Effector CD4-positive, alpha-beta T cell (primary cell): ENCODE results near the gene MSGN1.

Source experiments
- DNase-seq: peaks from one replicate; pipeline ENCODE4 v3.0.0-alpha.2; 2020

The MSGN1 gene

DNA sequence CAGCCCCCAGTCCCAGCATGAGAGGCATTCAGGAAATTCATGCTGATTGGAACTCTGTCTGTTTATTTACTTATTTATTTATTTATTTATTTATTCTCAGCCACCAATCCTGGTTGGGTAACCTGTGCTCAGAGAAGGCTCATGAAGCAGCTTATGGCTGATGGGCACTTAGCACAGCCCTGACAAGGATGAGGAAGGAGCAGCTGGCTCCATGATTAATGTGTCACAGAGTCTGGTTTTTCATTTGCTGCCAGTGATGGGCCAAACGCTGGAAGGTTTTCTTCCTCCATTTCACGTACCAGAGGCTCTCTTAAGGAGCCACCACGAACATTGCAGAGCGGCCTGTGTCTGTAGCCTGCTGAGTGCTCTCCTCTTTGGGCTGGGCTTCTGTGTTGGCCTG, 33.9 kb downstream of the MSGN1 start:
- no peak for DNase-seq

DNA sequence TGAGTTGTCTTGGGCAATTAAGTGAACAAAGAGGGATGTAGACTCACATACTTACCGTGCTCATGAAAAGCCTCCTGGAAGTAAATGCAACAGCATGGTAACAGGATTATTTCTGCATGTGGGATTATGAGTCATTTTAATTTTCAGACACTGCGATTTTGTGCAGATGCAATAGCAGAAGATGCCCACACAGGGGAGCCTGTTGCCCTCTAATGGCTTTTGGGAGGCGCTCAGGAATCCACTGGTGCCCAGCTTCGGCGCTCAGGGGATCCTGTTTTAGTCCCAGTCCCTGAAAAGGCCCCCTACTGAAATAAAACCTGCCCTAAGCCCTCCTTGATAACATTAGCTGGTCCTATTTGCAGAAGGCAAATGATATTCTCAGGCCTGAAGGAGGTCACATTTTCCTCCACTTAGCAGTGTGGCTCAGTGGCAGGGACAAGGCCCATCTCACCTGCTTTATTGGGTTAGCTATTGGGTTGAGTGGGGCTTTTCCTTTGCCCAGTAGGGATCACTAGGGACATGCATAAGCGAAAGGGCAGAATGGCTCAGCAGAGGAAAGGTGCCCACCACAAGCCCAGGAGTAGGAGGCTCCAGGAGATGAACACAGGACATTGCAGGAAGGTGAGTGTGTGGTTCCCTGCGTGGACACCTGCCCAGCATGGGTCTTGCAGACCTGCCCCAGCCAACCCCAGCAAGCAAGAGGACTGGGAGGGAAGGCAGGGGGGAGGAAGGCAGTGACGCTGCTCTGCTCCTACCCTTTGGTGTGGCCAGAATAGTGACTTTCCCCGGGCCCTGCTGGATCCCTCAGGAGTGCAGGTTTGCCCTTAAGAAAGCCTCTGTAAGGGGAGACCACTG, 35.7 kb downstream of the MSGN1 start:
- no peak for DNase-seq

DNA sequence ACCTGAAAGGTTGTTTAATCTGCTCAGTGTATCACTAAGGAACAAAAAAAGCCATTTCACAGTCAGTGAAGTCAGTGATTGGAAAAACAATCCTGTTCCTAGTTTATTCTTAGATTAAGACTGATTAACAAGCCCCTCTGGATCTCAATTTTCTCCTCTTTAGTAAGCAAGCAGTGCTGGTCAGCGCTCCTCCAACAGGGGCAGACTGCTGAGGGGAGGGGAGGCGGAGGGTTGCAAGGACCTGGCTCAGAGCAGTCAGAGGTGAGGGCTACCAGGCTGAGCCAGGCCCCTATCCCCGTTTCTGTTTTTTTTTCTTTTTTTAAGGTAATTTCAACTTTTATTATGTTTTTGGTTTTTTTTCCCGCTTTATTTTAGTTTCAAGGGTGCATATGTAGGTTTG, 37.5 kb downstream of the MSGN1 start:
- no peak for DNase-seq

DNA sequence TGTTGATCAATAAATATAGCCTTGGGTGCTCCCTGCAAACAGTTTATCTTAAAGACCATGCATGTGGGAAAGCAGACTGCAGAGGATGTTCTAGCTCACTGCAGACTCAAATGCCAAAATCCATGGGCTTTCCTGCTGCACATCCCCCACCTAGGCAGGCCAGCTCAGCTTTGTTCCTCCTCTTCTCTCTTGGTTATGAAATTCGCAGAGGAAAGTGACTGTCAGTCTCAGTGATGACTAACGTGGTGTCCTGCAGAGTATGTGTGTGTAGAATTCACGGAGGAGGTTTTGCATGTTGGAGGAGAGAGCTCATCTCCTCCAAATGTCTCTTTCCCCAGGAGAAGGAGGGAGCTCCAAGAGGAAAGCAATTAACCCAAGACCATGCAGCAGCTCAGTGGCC, 40.8 kb downstream of the MSGN1 start:
- DNase-seq, result no peak

DNA sequence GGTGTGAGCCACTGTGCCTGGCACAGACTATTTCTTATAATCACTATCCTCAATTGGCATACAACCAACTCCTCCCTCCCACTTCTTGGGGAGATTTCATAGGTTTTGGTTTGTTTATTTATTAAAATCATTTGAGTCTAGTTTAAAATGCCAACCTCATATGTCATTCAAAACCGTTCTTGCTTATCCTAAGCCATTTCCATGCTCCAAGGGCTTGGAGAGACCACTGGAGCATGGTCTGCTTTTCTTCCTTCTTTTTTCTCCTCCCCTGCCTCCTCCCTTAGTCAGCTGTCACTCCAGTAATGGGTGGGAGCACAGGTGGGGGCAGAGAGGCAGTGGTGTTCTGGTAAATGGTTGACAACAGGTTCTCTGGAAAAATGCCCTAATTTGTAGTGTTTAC, 41.8 kb downstream of the MSGN1 start:
- no peak for DNase-seq

DNA sequence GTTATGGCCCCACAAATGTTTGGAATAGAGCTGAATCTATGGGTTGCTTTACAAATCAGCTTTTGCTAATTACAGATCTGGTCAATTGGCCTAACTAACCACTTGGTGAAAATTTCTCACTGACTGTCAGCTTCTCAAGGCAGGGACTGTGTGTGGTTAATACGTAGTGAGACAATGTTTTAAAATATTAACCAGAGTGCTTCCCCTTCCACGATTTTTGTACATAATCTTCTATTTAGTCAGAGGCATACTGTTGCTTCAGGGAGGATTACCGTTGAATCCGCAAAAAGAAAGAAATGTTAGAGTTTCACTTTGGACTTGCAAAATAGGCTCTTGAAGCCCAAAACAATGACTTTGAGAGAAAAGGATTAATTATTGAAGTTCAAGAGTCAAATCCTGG, 47.3 kb downstream of the MSGN1 start:
- DNase-seq, result no peak

DNA sequence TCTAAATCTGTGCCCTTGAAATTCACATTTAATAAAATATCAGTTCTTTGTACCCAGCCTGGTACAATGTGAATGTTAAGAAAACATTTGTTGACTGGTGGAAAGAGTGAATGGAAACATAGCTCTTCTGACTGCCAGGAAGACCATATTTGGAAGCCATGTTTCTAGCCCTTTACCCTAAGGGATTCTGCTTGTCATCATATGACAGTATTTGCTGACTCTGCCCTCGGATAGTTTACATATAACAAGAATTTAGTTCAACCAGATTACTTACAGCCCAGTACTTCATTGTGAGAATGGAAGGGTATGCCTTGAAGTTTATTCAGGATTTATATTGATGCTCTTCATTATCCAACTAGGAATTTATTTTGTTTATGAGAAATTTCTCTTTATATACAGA, 48.4 kb downstream of the MSGN1 start:
- no peak for DNase-seq

DNA sequence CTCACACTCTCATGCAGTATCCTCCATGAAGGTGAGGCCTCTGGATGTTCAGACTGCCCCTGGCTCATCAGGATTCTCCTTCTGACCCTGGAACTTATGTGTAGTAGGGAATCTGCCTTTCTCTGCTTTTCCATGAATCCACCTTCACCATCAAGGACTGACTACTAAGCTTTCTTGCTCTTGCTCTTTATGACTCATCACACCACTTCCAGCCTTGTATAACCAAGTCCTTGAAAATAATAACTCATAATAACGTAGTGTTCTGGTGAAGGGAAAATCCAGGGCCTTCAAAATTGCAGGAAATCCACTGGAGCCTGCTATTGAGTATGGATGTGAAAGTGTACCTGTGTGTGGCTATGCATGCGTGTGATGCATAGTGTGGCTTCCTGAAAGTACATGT, 50.9 kb downstream of the MSGN1 start:
- no peak for DNase-seq
